Smooth muscle cell (in vitro differentiated cells): ENCODE data around the gene NRDE2. TPM values are rescaled to one million over a fixed set of nuclear protein-coding genes. Genes with fewer than 3 reads are reported as not detected.

Source experiments
- DNase-seq: peaks from one replicate; lab custom pipeline; 2025; ENCODE audit not compliant: unreplicated experiment; lab: John Stamatoyannopoulos, UW
- H2AFZ ChIP-seq: fragments of 200-600 bp; sonication (generic); 2 replicates; pipeline ENCODE4 v1.6.0; 2016; ENCODE audit warnings: antibody characterized with exemption, low read depth, mild to moderate bottlenecking
- H3F3A ChIP-seq: fragments of 200-600 bp; sonication (generic); 2 replicates; pipeline ENCODE4 v1.6.0; 2017; ENCODE audit warnings: antibody characterized with exemption, low read depth
- H3K27ac ChIP-seq: fragments of 200-600 bp; sonication (generic); 2 replicates; pipeline ENCODE4 v1.5.1; 2016; ENCODE audit warnings: low read depth, mild to moderate bottlenecking
- H3K27me3 ChIP-seq: fragments of 200-600 bp; sonication (generic); 2 replicates; pipeline ENCODE4 v1.6.1; 2016; ENCODE audit warnings: low read depth, mild to moderate bottlenecking
- H3K36me3 ChIP-seq: fragments of 200-600 bp; sonication (generic); 2 replicates; pipeline ENCODE4 v1.5.1; 2016; ENCODE audit warnings: low read depth
- H3K4me1 ChIP-seq: fragments of 200-600 bp; sonication (generic); 2 replicates; pipeline ENCODE4 v1.5.1; 2016; ENCODE audit warnings: low read depth
- H3K4me2 ChIP-seq: fragments of 200-600 bp; sonication (generic); 2 replicates; pipeline ENCODE4 v1.6.0; 2016; ENCODE audit warnings: mild to moderate bottlenecking
- H3K4me3 ChIP-seq: fragments of 200-600 bp; sonication (generic); 2 replicates; pipeline ENCODE4 v1.5.1; 2016; ENCODE audit warnings: mild to moderate bottlenecking
- H3K79me2 ChIP-seq: fragments of 200-600 bp; sonication (generic); 2 replicates; pipeline ENCODE4 v1.6.0; 2016; ENCODE audit warnings: low read depth, mild to moderate bottlenecking
- H3K9ac ChIP-seq: fragments of 200-600 bp; sonication (generic); 2 replicates; pipeline ENCODE4 v1.6.0; 2016; ENCODE audit warnings: low read depth
- H3K9me3 ChIP-seq: fragments of 200-600 bp; sonication (generic); replicated peaks from 2 replicates; pipeline ENCODE4 v1.5.1; 2016; ENCODE audit warnings: low read depth
- H4K20me1 ChIP-seq: fragments of 200-600 bp; sonication (generic); 2 replicates; pipeline ENCODE4 v1.6.0; 2016; ENCODE audit warnings: low read depth
- WGBS: methylation state at CpG from one replicate; pipeline ENCODE4 v1.1.7; 2016; ENCODE audit warnings: low lambda C conversion rate; 5-methylcytosine and 5-hydroxymethylcytosine counted together
- polyA plus RNA-seq: library from polyadenylated mRNA; unstranded; fragments of >200 nt; fragmentation: Nextera tagmentation; extraction: Ambion mirVana; gene quantifications from 2 replicates; pipeline ENCODE4 v1.2.1, GENCODE V29; 2016
- total RNA-seq: library from RNA; depleted of rRNA; stranded (reverse); fragments of >200 nt; gene quantifications from 2 replicates; pipeline ENCODE4 v1.2.3, GENCODE V29; 2014
- TF ChIP-seq, protein P1 (sequence below): fragments of 200-600 bp; sonication (generic); IDR thresholded peaks from 2 replicates; pipeline ENCODE4 v1.5.1; 2017; ENCODE audit warnings: borderline replicate concordance, mild to moderate bottlenecking, antibody characterized with exemption; ENCODE audit not compliant: insufficient read depth, poor library complexity, severe bottlenecking

NRDE2 gene
- total and polyA plus RNA-seq, 2 experiments from 2014 or later = 8.0 to 9.9 TPM

DNA sequence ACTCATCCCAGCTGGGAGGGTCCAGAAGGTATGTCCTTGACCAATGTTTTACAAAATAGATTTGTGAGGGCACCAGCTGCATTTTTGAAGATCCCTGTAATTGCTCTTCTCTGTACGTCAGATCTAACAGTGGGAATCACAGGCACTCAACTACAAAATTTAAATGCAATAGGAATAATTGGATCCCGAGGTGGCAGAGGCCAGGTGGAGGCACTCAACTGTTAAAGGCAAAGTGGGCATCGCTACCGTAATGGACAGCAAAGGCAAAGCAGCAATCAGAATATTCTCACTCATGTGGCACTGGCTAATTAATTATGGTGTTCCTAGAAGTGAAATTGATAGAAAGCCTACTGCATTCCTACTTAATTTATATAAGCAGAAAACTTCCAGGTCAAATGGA is 103.3 kb downstream of the NRDE2 start:
- Histone ChIP-seq H3K9me3 (peaks cover 4% of the 10 kb centered on the region), H3K4me2 (no peak overlapping the region), H3K79me2 (no peaks in the 10 kb centered on the region), H3K4me1 (no peaks in the 10 kb centered on the region), H3K9ac (no peak overlapping the region), H3K36me3 (no peaks in the 10 kb centered on the region), H3K27ac (no peak overlapping the region), H3K4me3 (no peak overlapping the region), H2AFZ (no peak overlapping the region), H4K20me1 (no peaks in the 10 kb centered on the region), H3F3A (no peaks in the 10 kb centered on the region), H3K27me3 (no peaks in the 10 kb centered on the region)
- DNase-seq = no peak
- TF ChIP-seq, protein P1, sequence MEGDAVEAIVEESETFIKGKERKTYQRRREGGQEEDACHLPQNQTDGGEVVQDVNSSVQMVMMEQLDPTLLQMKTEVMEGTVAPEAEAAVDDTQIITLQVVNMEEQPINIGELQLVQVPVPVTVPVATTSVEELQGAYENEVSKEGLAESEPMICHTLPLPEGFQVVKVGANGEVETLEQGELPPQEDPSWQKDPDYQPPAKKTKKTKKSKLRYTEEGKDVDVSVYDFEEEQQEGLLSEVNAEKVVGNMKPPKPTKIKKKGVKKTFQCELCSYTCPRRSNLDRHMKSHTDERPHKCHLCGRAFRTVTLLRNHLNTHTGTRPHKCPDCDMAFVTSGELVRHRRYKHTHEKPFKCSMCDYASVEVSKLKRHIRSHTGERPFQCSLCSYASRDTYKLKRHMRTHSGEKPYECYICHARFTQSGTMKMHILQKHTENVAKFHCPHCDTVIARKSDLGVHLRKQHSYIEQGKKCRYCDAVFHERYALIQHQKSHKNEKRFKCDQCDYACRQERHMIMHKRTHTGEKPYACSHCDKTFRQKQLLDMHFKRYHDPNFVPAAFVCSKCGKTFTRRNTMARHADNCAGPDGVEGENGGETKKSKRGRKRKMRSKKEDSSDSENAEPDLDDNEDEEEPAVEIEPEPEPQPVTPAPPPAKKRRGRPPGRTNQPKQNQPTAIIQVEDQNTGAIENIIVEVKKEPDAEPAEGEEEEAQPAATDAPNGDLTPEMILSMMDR = no peak
- 87% methylated on average over 4 of the region's 4 CpGs for WGBS

Other genes with a start within 250 kb of the NRDE2 start
- 151 and 185 TPM in 2 replicates for gene PSMC1, start 75.4 kb downstream of the NRDE2 start, total RNA-seq
- 163 and 172 TPM in 2 replicates for gene PSMC1, start 75.4 kb downstream of the NRDE2 start, polyA plus RNA-seq
- 289 and 302 TPM in 2 replicates for gene CALM1, start 65.1 kb upstream of the NRDE2 start, total RNA-seq
- gene CALM1, start 65.1 kb upstream of the NRDE2 start, polyA plus RNA-seq = 545 and 597 TPM in 2 replicates